ENCODE data around the gene AP2A1.
A peak's percentile ranks its signal among the peaks of the same experiment; 100 is the strongest.

AP2A1 gene

DNA sequence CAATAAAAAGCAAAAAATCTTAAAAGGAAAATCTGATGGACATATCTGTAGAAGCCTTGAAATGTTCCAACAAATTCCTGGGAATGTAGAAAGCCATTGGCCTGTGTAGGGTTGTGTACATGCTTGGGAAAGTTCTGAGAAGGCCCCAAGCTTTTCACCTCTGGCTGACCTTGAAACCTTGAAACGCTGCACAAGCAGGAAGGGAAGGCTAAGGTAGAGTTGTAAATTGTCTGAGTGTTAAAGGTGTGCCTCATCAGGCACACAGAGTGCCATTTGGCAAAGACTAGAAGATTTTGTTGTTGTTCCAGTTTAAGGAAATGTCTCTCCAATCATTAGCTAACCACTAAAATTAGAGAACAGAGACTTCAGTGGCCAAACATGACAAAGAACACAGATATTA is 14.1 kb upstream of the AP2A1 start:
- Mint-ChIP-seq H3K4me3 (no peak overlapping the region), H3K27ac (no peak overlapping the region), H3K36me3 (ENCODE audit: low read depth) (peaks cover 6% of the 10 kb centered on the region), H3K27me3 (peaks cover 4% of the 10 kb centered on the region), H3K4me1 (ENCODE audit: low read depth) (peaks cover 1% of the 10 kb centered on the region), H3K9me3 (peaks cover 9% of the 10 kb centered on the region)
- intact Hi-C loops (cut with micrococcal nuclease) = no loop called here

DNA sequence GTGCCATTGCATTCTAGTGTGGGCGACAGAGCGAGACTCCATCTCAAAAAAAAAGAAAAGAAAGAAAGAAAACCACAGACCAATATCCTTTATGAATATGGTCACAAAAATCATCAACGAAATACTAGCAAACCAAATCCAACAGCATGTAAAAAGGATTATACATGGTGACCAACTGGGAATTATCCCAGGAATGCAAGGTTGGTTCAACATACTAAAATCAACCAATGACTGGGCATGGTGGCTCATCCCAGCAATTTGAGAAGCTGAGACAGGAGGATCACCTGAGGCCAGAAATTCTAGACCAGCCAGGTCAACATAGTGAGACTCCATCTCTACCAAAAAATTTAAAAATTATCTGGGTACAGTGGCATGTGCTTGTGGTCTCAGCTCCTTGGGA is 10.8 kb upstream of the AP2A1 start:
- no peak overlapping the region for H3K27ac Mint-ChIP-seq
- H3K27me3 Mint-ChIP-seq = peaks cover 12% of the 10 kb centered on the region
- peaks cover 6% of the 10 kb centered on the region for H3K36me3 Mint-ChIP-seq (ENCODE audit: low read depth)
- no peak overlapping the region for H3K4me3 Mint-ChIP-seq
- H3K9me3 Mint-ChIP-seq = peaks cover 9% of the 10 kb centered on the region
- no peaks in the 10 kb centered on the region for H3K4me1 Mint-ChIP-seq (ENCODE audit: low read depth)
- intact Hi-C loops (cut with micrococcal nuclease) = no loop called here

DNA sequence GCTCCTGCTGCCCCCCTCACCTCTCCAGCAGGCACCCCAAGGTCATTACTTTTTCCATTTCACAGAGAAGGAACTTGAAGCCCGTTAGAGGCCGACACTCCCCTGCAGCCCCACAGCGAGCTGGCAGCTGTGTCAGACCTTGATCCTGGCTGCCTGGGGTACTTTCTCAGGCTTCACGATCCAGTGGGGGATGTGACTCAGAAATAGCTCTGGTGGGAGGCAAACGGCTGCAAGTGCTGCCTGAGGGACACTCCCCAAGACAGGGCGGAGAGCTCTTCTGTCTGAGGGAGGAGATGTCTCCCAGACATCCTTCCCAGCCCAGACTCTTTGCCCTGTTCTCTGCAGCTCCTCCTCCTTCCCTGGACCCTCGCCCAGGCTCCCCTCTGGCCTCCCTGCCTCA is 8.5 kb upstream of the AP2A1 start:
- H3K4me1 Mint-ChIP-seq (ENCODE audit: low read depth) = peaks cover 23% of the 10 kb centered on the region
- H3K27ac Mint-ChIP-seq = peak overlapping the region; percentile 45
- H3K27me3 Mint-ChIP-seq = peaks cover 12% of the 10 kb centered on the region
- intact Hi-C loops (cut with micrococcal nuclease) = no loop called here
- no peak overlapping the region for H3K4me3 Mint-ChIP-seq
- peaks cover 6% of the 10 kb centered on the region for H3K36me3 Mint-ChIP-seq (ENCODE audit: low read depth)
- peaks cover 9% of the 10 kb centered on the region for H3K9me3 Mint-ChIP-seq

DNA sequence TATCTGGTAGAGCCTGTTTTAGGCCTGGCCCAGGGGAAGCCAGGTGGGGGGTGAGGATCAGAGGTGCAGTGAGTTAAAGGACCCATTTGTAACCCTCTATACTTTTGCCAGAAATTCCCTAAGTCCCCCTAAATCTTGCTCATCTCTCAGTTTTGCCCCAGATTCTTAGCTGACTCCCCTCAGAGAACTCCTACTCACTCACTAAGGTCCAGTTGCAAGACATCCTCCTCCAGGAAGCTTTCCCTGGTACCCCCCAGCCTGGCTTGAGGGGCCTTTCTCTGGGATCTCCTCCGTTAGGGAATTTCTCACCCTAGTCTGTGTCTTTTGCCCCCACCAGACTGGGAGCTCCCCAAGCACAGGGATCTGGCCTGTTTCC is 5.6 kb upstream of the AP2A1 start:
- intact Hi-C loops (cut with micrococcal nuclease) = no loop called here
- peak overlapping the region; percentile 42 for H3K4me3 Mint-ChIP-seq
- no peaks in the 10 kb centered on the region for H3K9me3 Mint-ChIP-seq
- H3K27ac Mint-ChIP-seq = peak overlapping the region; percentile 67
- H3K27me3 Mint-ChIP-seq = peaks cover 12% of the 10 kb centered on the region
- no peaks in the 10 kb centered on the region for H3K36me3 Mint-ChIP-seq (ENCODE audit: low read depth)
- H3K4me1 Mint-ChIP-seq (ENCODE audit: low read depth) = peaks cover 43% of the 10 kb centered on the region

DNA sequence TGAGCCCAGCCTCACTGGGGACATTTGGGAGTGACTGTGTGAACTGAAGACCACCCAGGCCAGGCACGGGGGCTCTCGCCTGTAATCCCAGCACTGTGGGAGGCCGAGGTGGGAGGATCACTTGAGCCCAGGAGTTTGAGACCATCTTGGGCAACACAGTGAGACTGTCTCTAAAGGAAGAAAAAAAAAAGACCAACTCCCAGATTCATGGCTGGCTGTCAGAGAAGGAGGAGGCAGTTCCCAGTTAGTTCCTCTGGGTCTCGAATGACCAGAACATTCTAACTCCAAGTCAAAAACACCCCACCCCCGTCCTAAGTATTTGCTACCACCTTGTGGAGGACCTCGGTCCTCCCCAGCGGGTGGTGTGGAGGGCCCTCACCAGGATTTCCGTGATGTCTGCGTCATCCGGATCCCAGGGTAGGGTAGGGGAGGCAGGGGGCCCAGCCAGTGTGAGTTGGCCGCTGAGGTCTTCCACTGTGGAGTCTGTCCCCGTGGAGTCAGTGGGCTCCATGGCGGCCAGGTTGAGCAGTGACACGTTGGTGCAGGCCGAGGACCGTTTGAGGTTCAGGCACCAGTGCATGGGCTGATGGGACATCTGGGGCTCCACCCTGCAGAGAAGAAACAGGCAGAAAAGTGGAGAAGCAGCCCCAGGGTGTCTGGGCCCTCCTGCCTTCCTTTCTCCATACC is 5.0 kb upstream of the AP2A1 start:
- H3K9me3 Mint-ChIP-seq = no peaks in the 10 kb centered on the region
- H3K27ac Mint-ChIP-seq = peak overlapping the region; percentile 67
- no peaks in the 10 kb centered on the region for H3K36me3 Mint-ChIP-seq (ENCODE audit: low read depth)

DNA sequence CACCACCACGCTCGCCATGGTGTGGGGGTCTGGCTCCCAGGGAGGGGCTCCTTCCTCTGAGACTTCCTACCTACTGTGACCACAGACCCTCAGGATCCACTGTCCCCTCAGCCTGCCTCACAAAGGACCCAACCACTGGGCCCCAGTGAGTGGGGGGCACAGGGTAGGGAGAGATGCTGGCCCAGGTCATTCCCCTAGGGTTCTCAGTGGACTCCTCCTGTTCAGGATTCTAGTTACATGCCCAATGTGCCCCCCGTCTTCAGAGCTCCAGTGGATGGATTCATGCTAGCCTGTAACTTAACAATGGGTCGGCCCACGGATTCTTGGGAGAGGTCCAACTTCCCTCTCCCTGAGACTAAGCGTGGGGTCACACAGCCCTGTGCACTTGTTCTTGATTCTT is 3.6 kb upstream of the AP2A1 start, which contains the start of gene TSKS:
TSS of gene TSKS (minus strand) at position 77 of the 400 bp plus-strand sequence. CDS start at position 18, 59 bp downstream.
- Mint-ChIP-seq H3K4me3 (peak within 1 kb of the TSS; percentile 13), H3K36me3 (ENCODE audit: low read depth) (peaks cover 14% of the 10 kb centered on the region), H3K27me3 (peaks cover 8% of the 10 kb centered on the region), H3K4me1 (ENCODE audit: low read depth) (peaks cover 56% of the 10 kb centered on the region), H3K27ac (peak within 1 kb of the TSS; percentile 67), H3K9me3 (no peaks in the 10 kb centered on the region)
- intact Hi-C loops (cut with micrococcal nuclease) = no loop called here

More for the DNA sequence above, 5.0 kb upstream of the AP2A1 start:
- Mint-ChIP-seq H3K27me3 (peaks cover 12% of the 10 kb centered on the region), H3K4me3 (peak overlapping the region; percentile 42), H3K4me1 (ENCODE audit: low read depth) (peaks cover 44% of the 10 kb centered on the region)
- intact Hi-C loops (cut with micrococcal nuclease) = no loop called here

DNA sequence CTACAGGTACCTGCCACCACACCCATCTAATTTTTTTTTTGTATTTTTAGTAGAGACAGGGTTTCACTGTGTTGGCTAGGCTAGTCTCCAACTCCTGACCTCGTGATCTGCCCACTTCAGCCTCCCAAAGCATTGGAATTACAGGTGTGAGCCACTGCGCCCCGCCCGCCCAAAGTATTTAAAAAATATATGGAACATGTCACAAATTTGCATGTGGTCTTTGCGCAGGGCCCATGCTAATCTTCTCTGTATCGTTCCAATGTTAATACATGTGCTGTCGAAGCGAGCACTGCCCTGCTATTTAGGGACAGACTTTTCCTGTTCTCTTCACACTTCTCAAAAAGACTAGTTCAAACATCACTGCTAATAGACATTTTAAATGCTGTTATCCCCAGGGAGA is 2.5 kb upstream of the AP2A1 start:
- intact Hi-C loops (cut with micrococcal nuclease) = no loop called here
- H3K36me3 Mint-ChIP-seq (ENCODE audit: low read depth) = peaks cover 23% of the 10 kb centered on the region
- H3K4me3 Mint-ChIP-seq = no peak overlapping the region
- H3K4me1 Mint-ChIP-seq (ENCODE audit: low read depth) = peaks cover 65% of the 10 kb centered on the region
- no peaks in the 10 kb centered on the region for H3K9me3 Mint-ChIP-seq
- peaks cover 2% of the 10 kb centered on the region for H3K27me3 Mint-ChIP-seq
- peak overlapping the region; percentile 99 for H3K27ac Mint-ChIP-seq

DNA sequence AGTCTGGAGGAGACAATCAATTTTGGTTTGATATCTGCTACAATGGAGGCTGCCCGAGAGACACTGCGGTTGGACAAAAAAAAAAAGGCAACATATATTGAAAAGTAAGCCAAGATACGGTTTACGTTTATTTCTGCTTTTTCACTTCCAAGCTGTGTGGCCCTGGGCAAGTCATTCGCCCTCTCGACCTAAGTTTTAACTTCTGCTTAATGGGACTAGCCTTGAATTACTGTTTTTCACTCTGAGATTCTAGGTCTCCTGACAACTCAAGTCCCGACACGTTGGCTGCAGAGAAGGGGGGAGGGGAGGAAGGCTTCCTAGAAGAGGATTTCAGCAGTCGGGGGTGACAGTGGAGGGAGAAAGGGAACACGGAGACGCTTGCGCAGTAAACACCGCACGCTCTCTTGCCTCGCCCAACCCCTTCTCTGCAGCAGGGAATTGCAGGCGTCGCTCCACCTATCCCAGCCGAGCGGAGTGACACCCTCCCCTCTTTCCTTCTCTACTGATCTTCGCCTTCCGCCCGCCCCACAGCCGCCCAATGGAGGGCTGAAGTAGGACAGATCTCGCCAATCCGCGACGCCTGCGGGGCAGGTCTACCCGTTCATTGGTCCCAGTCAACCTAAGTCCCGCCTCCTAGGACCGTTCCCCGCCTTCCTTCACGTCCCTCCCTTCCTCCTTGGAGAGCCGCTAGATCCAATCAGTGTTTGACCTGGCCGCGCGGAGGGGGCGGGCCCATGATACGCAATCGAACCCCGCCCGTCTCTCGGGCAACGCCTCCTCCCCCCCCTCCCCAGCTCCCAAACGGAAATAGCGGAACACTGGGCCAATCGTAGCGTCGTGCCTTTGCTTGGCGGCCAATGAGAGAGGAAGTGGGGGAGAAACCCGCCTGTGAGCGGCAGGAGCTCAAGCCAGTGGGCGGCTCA is 533 bp upstream of the AP2A1 start:
- Mint-ChIP-seq H3K9me3 (no peaks in the 10 kb centered on the region), H3K27ac (peak overlapping the region; percentile 99), H3K27me3 (no peaks in the 10 kb centered on the region), H3K36me3 (ENCODE audit: low read depth) (peaks cover 38% of the 10 kb centered on the region), H3K4me1 (ENCODE audit: low read depth) (peaks cover 73% of the 10 kb centered on the region), H3K4me3 (peak overlapping the region; percentile 96)
- intact Hi-C loops (cut with micrococcal nuclease) = loop anchor here (1.0 kb wide), 1 partner anchor 47 kb away; the partner anchor contains the start of gene FUZ

DNA sequence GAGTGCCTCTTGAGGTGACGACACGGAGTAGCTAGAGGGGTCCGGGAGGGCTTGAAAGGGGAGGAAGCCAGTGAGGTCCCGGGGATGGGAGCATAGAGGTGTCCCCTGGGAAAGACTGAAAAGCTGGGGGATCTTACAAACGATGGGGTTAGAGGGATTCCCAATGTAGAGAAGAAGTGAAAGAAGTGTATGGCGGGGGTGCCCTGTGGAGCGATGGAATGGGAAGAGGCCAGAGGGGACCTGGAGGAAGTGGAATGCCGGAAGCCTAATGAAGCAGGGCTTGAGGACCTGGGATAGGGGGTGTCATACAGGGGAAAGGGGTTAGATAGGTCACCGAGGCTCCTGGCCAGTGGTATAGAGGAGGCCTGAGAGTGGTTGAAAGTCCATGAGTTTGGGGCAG is 580 bp downstream of the AP2A1 start:
- Mint-ChIP-seq H3K4me3 (peak overlapping the region; percentile 96), H3K4me1 (ENCODE audit: low read depth) (peaks cover 67% of the 10 kb centered on the region), H3K36me3 (ENCODE audit: low read depth) (peaks cover 46% of the 10 kb centered on the region), H3K9me3 (no peaks in the 10 kb centered on the region), H3K27ac (peak overlapping the region; percentile 99), H3K27me3 (no peaks in the 10 kb centered on the region)
- intact Hi-C loops (cut with micrococcal nuclease) = no loop called here

DNA sequence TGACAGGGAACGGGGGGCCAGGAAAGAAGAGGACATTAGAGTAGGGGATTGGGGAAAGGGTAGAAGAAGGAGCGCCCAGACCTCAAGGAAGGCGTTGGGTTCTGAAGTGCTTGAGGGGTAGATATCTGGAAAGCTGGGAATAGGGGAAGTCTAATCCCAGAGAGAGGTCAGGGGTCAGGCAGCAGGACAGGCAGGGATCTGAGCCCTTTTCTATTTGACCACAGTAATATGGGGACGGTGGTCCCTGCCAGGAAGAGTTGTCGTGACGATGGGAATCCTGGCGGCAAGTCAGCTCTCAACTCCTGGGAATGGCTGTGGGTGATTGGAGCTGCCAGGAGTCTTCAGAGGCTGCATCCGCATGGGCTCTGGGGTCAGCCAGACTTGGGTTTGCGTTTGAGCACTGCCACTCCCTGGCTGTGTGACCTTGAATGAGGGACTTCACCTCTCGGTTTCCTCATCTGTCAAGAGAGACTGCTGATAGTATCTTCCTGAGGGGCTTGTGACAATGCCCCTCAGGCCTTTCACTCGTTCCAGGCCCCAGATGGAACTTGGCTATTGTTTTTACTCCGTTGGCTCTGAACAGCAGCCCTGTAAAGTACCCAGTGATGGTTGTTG is 1.3 kb downstream of the AP2A1 start:
- no peaks in the 10 kb centered on the region for H3K9me3 Mint-ChIP-seq
- intact Hi-C loops (cut with micrococcal nuclease) = no loop called here
- H3K27ac Mint-ChIP-seq = peak overlapping the region; percentile 99
- peaks cover 67% of the 10 kb centered on the region for H3K4me1 Mint-ChIP-seq (ENCODE audit: low read depth)
- peaks cover 53% of the 10 kb centered on the region for H3K36me3 Mint-ChIP-seq (ENCODE audit: low read depth)
- H3K27me3 Mint-ChIP-seq = no peaks in the 10 kb centered on the region
- peak overlapping the region; percentile 96 for H3K4me3 Mint-ChIP-seq

DNA sequence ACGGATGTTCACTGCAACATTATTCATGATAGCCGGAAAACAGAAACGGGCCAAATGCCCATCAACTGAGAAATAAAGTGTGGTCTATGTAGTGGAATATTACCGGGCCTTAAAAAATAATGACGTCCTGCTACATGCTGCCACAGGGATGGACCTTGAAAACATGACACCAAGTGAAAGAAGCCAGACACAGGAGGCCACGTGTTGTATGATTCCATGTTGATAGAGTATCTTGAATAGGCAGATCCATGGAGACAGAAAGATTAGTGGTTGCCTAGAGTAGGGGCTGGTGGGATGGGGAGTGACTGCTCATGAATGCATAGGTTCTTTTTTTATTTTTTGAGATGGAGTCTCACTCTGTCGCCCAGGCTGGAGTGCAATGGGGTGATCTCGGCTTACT is 3.7 kb downstream of the AP2A1 start:
- intact Hi-C loops (cut with micrococcal nuclease) = no loop called here
- Mint-ChIP-seq H3K4me3 (no peak overlapping the region), H3K27me3 (no peaks in the 10 kb centered on the region), H3K9me3 (no peaks in the 10 kb centered on the region), H3K4me1 (ENCODE audit: low read depth) (peaks cover 62% of the 10 kb centered on the region), H3K36me3 (ENCODE audit: low read depth) (peaks cover 65% of the 10 kb centered on the region), H3K27ac (no peak overlapping the region)

DNA sequence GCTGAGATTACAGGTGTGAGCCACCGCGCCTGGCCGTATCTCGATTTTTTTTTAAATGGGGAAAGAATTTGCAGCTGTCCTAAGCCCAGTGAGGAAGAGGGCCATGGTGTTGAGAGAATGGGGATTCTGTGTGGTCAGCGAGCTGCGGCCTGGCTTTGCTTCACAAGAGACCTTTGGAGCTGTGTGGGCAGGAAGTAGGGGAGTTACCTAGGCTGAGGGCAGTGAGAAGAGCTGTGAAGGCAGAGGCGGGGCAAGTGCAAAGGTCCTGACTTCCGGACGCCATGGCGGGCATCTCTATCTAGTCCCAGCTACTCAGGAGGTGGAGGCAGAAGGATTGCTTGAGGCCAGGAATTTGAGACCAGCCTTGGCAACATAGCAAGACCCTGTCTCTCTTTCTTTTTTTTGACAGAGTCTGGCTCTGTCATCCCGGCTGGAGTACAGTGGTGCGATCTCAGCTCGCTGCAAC is 4.9 kb downstream of the AP2A1 start:
- H3K36me3 Mint-ChIP-seq (ENCODE audit: low read depth) = peaks cover 77% of the 10 kb centered on the region
- no peak overlapping the region for H3K27ac Mint-ChIP-seq
- no peak overlapping the region for H3K4me3 Mint-ChIP-seq
- peaks cover 62% of the 10 kb centered on the region for H3K4me1 Mint-ChIP-seq (ENCODE audit: low read depth)
- H3K27me3 Mint-ChIP-seq = no peaks in the 10 kb centered on the region
- intact Hi-C loops (cut with micrococcal nuclease) = no loop called here
- H3K9me3 Mint-ChIP-seq = no peaks in the 10 kb centered on the region

DNA sequence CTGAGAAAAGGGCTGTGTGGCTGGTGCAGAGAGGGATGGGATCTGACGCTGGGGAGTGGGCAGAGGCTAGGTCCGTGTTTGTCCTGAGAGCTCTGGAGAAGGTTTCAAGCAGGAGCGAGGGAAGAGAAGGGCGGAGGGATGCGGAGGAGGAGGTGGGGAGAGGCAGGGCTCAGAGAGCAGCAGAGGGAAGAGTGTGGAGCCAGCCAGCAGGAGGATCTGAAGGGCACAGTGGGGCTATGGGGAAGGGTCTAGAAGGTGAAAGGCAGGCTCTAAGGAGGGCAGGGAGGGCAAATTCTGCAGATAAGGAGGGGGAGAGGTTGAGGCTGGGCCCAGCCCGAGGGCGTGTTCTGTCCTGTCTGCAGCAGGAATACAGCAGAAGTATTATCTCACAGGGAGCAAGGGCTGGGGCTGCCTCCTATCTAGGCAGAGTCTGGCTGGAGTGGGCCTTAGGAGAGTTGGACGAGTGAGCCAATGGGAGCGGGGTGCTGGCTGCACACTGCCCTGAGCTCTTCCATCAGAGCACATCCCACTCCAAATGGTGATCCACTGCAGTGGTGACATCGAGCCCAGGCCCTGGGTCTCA is 6.1 kb downstream of the AP2A1 start:
- Mint-ChIP-seq H3K9me3 (no peaks in the 10 kb centered on the region), H3K4me3 (no peak overlapping the region), H3K36me3 (ENCODE audit: low read depth) (peaks cover 67% of the 10 kb centered on the region), H3K27ac (peak overlapping the region; percentile 56), H3K27me3 (no peaks in the 10 kb centered on the region), H3K4me1 (ENCODE audit: low read depth) (peaks cover 53% of the 10 kb centered on the region)
- intact Hi-C loops (cut with micrococcal nuclease) = no loop called here

Measured in dendritic cell treated with granulocyte-macrophage colony-stimulating factor and Interleukin-4, amounts not matched to agents 40 ng/mL and 50 ng/mL, for 4 days (primary cell).